Natural killer cell treated with Interleukin-12 subunit alpha and Interleukin-12 subunit beta and Interleukin-15 and Interleukin-18, amount 100 ng/mL, for 72 hours (primary cell): Measurements from ENCODE around the gene MROH8. TPM values are rescaled to one million over a fixed set of nuclear protein-coding genes. Genes with fewer than 3 reads are reported as not detected.

Experiments used
- ATAC-seq, 2 donors: fragments of 150-1000 bp; cut with Tn5 transposase in 1 of 2; sonication (Bioruptor Pico), chemical (Tn5 transposase) in 1 of 2; 2 replicates each; pipeline ENCODE4 v1.10.0; 2021
- DNase-seq: peaks from one replicate; pipeline ENCODE4 v3.0.0; 2022; ENCODE audit warnings: low spot score
- H3K27ac Mint-ChIP-seq, 2 donors: 1 replicate in 1 of 2; 2 replicates in 1 of 2; pipeline ENCODE4 v1.8.0; 2022; ENCODE audit warnings: mixed read lengths in 2 of 2, mild to moderate bottlenecking in 1 of 2, moderate library complexity in 1 of 2
- H3K27me3 Mint-ChIP-seq, 2 donors: 1 replicate in 1 of 2; 2 replicates in 1 of 2; pipeline ENCODE4 v1.8.0; 2022; ENCODE audit warnings: mixed read lengths in 2 of 2
- H3K36me3 Mint-ChIP-seq: one replicate; pipeline ENCODE4 v1.8.0; 2022; ENCODE audit warnings: mixed read lengths
- H3K4me1 Mint-ChIP-seq, 2 donors: 1 replicate in 1 of 2; 2 replicates in 1 of 2; pipeline ENCODE4 v1.8.0; 2022; ENCODE audit warnings: low read depth in 2 of 2, mixed read lengths in 2 of 2, mild to moderate bottlenecking in 1 of 2
- H3K4me3 Mint-ChIP-seq: one replicate; pipeline ENCODE4 v1.8.0; 2022; ENCODE audit warnings: mixed read lengths
- H3K9me3 Mint-ChIP-seq: 2 replicates; pipeline ENCODE4 v1.8.0; 2022; ENCODE audit warnings: mixed read lengths
- total RNA-seq, 2 donors: library from RNA; stranded (reverse); gene quantifications; one replicate each; pipeline ENCODE4 v1.2.3, GENCODE V29; 2022

Gene MROH8
- total RNA-seq, 2 donors from 2014 or later: 0.95 to 2.1 TPM

DNA sequence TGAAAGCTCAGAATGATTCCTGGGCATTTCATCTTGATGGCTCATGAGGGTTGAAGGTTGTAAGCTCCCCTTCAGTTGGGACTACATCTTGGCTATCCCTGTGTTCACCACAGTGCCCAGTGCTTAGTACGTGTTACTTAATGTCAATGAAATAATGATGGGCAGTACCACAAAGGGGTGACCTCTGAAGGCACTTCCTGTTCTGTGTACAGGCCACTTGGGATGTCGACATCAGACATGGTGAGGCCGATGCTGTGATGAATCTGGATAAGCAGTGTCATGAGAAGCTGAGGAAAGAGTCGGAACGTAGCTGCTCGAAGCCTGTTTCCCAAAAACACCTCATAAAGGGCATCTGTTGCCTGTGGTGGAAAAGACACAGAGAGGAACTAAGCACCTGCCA lies 55.9 kb downstream of the MROH8 start:
- H3K27me3 Mint-ChIP-seq: peaks cover 0 to under 1% of the 10 kb centered on the region in 2 donors
- H3K9me3 Mint-ChIP-seq: no peaks in the 10 kb centered on the region
- DNase-seq (no peak), ATAC-seq (peak in 1 of 2 donors; percentile 36)
- H3K36me3 Mint-ChIP-seq: no peaks in the 10 kb centered on the region
- H3K27ac Mint-ChIP-seq: no peak overlapping the region
- H3K4me1 Mint-ChIP-seq: no peaks in the 10 kb centered on the region
- no peak overlapping the region for H3K4me3 Mint-ChIP-seq

DNA sequence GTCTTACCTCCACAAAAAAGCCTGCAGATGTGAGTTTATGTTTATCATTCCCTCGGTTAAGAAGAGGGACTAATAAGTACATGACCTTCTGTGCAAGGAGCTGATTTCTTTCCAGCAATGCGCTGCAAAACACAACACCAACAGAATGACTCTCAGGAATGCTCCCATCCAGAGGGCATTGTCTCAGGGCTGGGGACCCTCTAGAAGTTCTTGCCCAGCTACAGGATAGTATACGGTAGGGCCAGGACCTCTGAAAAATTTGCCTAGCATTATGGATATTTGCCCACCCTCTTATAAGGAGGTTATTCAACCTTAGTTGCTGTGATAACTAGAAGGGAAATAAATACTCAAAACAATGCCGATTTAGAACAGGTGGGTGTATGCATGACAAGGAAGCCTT lies 58.9 kb downstream of the MROH8 start:
- ATAC-seq (no peak), DNase-seq (no peak)
- Mint-ChIP-seq H3K27ac (no peak overlapping the region), H3K4me3 (no peak overlapping the region), H3K9me3 (no peaks in the 10 kb centered on the region), H3K4me1 (no peaks in the 10 kb centered on the region), H3K36me3 (no peaks in the 10 kb centered on the region), H3K27me3 (no peaks in the 10 kb centered on the region)

DNA sequence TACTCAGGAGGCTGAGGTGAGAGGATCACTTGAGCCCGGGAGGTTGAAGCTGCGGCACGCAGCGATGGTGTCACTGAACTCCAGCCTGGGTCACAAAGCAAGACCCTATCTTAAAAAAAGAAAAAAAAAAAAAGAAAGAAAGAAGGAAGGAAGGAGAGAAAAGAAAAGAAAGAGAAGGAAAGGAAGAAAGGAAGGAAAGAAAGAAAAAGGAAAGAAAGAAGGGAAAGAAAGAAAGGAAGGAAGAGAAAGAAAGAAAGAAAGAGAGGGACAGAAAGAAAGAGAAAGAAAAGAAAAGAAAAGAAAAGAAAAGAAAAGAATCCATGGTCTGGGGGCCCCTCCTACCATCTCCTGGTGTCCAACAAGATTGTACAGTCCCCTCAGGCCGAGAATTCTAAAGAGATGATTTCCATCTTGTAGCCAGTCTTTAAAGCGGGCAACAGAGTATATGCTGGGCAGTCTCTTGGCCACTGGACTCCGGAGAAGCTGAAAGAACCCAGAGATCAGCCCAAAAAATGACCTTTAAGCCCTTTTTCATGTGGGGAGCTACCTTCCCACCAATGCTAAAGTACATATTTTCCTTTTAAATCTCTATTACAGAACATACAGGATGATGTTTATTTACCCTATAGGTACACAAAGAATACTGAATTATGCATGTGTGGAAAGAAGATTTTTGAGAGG lies 59.9 kb downstream of the MROH8 start:
- Mint-ChIP-seq H3K4me3 (no peak overlapping the region), H3K36me3 (no peaks in the 10 kb centered on the region), H3K4me1 (no peaks in the 10 kb centered on the region), H3K9me3 (no peaks in the 10 kb centered on the region), H3K27ac (no peak overlapping the region), H3K27me3 (no peaks in the 10 kb centered on the region)
- DNase-seq (no peak), ATAC-seq (no peak)

DNA sequence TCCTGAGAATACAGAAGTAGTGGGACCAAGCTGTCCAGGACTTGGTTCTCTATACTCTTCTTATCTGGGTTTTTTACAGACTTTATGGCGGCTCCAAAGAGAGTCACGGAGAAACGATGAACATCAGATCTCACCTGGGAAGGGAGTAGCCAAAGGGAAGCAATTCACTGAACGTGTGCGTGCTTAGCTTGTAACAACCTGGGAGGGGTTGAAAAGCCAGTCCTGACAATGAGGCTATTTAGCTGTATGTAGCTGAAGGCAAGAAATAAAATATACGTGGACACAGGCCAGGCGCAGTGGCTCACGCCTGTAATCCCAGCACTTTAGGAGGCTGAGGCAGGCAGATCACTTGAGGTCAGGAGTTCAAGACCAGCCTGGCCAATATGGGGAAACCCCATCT lies 65.3 kb downstream of the MROH8 start:
- DNase-seq: no peak
- Mint-ChIP-seq H3K4me3 (no peak overlapping the region), H3K36me3 (no peaks in the 10 kb centered on the region), H3K4me1 (no peaks in the 10 kb centered on the region), H3K27ac (no peak overlapping the region), H3K9me3 (no peaks in the 10 kb centered on the region), H3K27me3 (no peaks in the 10 kb centered on the region)
- no peak for ATAC-seq

DNA sequence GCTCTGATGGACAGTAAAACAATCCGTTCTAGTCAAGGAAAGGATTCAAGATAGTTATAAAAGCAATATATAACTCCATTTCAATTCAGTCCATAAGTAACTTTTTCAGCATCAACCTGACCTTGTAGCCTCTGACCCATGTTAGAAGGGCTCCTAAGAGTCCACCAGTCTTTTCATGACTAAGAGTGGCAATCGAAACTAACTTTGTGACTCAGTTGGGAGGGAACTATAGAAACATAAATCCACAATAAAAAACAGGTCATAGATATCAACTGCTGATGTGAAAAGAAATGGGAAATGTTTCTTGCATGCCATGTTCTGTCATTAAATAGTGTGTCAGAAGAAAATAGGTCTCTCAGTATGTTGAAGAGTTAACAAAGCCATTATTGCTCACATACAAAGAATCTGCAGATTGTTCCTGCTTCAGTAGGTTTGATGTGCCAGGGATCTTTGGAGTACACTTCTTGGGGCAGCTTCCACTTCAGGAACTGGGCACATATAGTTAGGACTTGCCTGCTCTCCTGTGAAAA lies 67.4 kb downstream of the MROH8 start:
- no peaks in the 10 kb centered on the region for H3K27me3 Mint-ChIP-seq
- DNase-seq (no peak), ATAC-seq (no peak)
- H3K9me3 Mint-ChIP-seq: no peaks in the 10 kb centered on the region
- H3K4me3 Mint-ChIP-seq: no peak overlapping the region
- no peaks in the 10 kb centered on the region for H3K4me1 Mint-ChIP-seq
- H3K27ac Mint-ChIP-seq: no peak overlapping the region
- H3K36me3 Mint-ChIP-seq: no peaks in the 10 kb centered on the region

DNA sequence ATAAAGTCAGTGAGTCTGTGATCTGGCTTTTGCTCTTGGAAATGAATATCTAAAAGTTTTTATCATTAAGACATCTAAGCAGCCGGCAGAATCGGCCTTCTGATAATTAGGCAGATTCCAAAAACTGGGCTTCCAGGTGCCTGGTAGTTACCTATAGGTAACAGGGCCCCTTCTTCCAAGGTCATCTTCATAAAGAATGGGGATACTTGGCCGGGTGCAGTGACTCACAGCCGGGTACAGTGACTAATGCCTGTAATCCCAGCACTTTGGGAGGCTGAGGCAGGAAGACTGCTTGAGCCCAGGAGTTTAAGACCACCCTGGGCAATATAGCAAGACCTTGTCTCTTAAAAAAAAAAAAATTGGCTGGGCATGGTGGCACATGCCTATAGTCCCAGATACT lies 70.7 kb downstream of the MROH8 start:
- DNase-seq (no peak), ATAC-seq (no peak)
- Mint-ChIP-seq H3K4me3 (no peak overlapping the region), H3K27me3 (no peaks in the 10 kb centered on the region), H3K9me3 (no peaks in the 10 kb centered on the region), H3K4me1 (no peaks in the 10 kb centered on the region), H3K27ac (no peak overlapping the region), H3K36me3 (no peaks in the 10 kb centered on the region)

DNA sequence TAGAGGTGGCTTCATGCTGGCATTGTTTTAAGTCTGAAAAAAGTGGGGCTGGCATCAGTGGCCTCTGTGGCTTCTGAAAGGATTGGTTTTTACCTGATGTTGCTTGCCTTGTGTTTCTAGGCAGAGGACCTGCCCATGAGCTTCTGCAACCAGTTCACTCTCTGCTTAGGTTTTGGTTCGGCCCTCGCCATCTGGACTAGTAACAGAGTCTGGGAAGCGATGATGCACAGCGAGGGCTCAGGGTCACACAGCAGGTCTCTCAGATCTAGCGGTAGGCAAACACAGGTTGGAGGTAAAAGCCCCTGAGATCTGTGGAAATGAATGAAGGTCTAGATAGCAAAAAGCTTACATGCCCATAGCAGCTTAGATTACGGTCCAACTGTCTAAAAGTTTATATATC lies 76.8 kb downstream of the MROH8 start:
- no peak overlapping the region for H3K27ac Mint-ChIP-seq
- DNase-seq: no peak
- no peaks in the 10 kb centered on the region for H3K36me3 Mint-ChIP-seq
- H3K4me3 Mint-ChIP-seq: no peak overlapping the region
- no peaks in the 10 kb centered on the region for H3K9me3 Mint-ChIP-seq
- H3K27me3 Mint-ChIP-seq: no peaks in the 10 kb centered on the region
- no peaks in the 10 kb centered on the region for H3K4me1 Mint-ChIP-seq
- ATAC-seq: no peak

DNA sequence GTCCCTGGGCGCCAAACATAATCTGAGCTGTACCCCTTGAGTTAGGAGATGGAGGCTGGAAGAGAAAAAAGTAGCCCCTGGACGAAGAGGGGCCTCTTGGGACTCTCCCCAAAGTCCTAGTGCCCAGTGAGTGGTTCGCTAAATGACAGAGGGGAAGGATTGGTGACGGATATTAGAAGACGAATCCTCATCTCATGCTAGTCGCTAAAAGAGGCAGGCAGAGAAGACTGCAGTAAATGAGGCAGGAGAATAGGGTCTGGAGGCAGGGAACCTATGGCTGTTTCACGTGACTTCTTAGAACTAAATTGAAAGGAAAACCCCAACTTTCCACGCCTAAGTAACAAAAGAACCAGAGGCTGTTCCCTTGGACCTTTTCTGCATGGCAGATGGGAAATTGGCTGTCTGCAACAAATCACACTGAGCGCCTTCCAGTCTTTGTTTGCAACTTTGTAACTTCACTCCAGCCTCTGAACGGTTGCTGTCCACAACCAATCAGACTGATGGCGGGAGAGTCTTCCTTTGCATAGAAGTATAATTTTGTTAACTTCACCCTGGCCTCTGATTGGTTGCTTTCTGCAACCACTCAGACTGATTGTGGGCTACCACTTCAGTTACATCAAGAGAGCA lies 82.8 kb downstream of the MROH8 start:
- peak overlapping the region; percentile 99 to 100 for H3K27ac Mint-ChIP-seq
- H3K9me3 Mint-ChIP-seq: no peaks in the 10 kb centered on the region
- no peaks in the 10 kb centered on the region for H3K27me3 Mint-ChIP-seq
- H3K4me3 Mint-ChIP-seq: peak overlapping the region; percentile 100
- ATAC-seq (no peak), DNase-seq (no peak)
- peaks cover 12% of the 10 kb centered on the region for H3K36me3 Mint-ChIP-seq
- peaks cover 22 to 35% of the 10 kb centered on the region in 2 donors for H3K4me1 Mint-ChIP-seq

DNA sequence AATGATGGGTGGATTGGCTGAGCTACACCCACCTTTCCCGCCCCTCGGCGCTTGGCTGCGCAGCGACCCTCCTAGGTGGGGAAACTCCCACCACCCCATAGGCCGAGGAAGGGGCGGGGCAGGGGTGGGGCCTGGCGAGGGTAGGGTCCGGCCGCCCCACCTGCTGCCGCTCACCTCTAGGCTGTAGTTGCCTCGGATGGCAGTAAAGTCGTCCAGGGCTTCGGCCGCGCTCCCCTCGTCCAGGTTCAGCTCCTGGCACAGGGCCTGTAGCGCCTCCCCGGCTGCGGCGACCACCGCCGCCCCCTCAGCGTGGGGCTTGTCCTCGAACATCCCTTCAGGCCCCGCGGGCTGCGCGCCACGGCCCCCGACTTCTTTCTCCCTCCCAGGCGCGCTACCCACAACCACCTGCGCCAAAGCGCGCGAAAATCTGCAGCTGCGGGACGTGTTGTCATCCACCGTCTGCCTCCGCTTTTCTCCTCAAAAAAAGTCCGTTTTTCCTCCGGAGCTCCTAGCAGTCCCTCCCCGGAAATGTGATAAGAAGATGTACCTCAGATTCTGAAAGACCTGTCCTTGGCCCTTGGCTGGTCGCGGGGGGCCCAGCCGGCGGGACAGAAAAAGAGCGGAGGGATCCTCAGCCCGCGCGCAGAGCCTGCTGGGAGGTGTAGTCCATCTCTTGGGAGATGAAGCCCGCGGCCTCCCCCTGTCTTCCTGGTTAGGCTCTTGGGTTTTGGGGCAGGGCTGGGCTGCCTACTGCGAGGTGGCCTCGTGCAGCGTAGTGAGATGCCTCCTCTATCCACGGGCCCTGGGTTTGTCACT lies 83.5 kb downstream of the MROH8 start, which contains the start of gene RBL1:
TSS of gene RBL1 (minus strand) at position 399 of the 816 bp plus-strand sequence. CDS start at position 330, 69 bp downstream.
- no peaks in the 10 kb centered on the region for H3K27me3 Mint-ChIP-seq
- no peaks in the 10 kb centered on the region for H3K9me3 Mint-ChIP-seq
- H3K36me3 Mint-ChIP-seq: peaks cover 12% of the 10 kb centered on the region
- peak within 1 kb of the TSS; percentile 100 for H3K4me3 Mint-ChIP-seq
- peaks cover 22 to 35% of the 10 kb centered on the region in 2 donors for H3K4me1 Mint-ChIP-seq
- H3K27ac Mint-ChIP-seq: peak within 1 kb of the TSS; percentile 99 to 100
- DNase-seq (peak; percentile 87), ATAC-seq (peak; percentile 92 to 93)

DNA sequence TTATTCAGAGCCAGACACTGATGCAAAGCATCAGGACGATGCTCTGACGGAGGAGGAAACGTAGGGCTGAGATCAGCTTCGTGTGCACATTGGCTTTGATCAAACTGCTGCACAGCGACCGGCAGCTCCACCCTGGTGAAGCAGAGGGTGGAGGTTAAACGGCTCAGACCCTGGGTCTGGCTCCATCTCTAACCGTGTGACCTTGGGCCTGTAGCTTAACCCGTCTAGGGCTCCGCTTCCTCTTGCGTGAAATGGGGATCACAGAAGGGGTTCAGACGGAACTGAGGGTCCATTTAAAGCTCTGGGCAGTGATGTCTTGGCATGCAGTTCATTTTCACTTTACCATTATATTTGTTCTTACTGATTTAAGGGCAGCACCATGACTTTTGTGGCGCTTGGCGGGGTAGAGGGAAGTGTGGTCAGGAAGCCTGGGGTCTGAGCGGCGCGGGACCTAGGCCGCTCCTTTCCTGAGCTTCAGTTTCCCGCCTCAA lies 84.2 kb downstream of the MROH8 start:
- Mint-ChIP-seq H3K27ac (peak overlapping the region; percentile 99 to 100), H3K36me3 (peaks cover 12% of the 10 kb centered on the region), H3K4me1 (peaks cover 24 to 35% of the 10 kb centered on the region in 2 donors), H3K4me3 (peak overlapping the region; percentile 100), H3K27me3 (no peaks in the 10 kb centered on the region), H3K9me3 (no peaks in the 10 kb centered on the region)
- DNase-seq (no peak), ATAC-seq (peak in 1 of 2 donors; percentile 58)

DNA sequence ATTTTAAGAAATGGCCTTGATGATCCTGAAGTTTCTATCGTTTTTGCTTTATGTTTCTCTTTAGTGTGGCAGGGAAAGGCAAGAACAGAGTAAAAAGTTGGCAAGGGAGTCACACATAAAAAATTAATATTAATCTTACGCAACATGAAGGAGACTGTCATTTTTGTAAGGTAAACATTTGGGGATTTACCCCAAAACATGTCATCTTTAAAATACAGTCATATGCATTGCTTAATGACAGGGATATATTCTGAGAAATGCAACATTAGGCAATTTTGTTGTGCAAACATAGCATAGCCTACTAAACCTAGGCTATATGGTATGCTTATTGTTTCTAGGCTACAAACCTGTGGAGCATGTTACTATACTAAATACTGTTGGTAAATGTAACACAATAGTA lies 88.9 kb downstream of the MROH8 start:
- Mint-ChIP-seq H3K27ac (peak overlapping the region in 1 of 2 donors; percentile 43), H3K4me1 (peaks cover 23% of the 10 kb centered on the region in 2 donors), H3K4me3 (no peak overlapping the region), H3K36me3 (peaks cover 27% of the 10 kb centered on the region), H3K27me3 (no peaks in the 10 kb centered on the region), H3K9me3 (no peaks in the 10 kb centered on the region)
- no peak for DNase-seq
- ATAC-seq: peak in 1 of 2 donors; percentile 71

DNA sequence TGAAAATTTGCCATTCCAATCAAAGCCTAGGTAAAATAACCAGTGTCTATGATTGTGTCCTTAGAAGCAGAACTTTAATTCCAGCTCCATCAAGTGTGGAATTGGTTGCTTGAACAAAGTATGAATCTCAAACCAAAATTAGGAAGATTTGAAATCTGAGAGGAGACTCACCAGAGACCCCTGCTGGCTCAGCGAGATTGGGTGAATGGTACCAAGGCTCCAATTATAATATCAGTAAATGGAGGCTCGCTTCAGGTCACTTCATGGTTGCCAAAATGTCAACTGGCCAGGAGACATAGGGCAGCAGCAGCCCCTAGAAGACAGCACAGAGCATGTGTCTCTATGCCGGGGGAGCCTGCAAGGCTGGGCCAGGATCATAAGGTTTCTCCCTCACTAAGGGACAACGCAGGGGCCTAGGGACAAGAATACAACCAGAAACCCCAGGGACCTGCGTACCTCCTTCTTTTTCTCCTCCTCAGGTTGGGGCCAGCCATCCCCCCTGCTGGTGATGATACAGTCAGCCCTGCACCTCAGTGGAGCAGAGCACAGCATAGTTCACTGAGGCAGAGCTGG lies 97.5 kb downstream of the MROH8 start:
- DNase-seq: no peak
- H3K4me1 Mint-ChIP-seq: peaks cover 10 to 16% of the 10 kb centered on the region in 2 donors
- no peaks in the 10 kb centered on the region for H3K9me3 Mint-ChIP-seq
- peaks cover 10% of the 10 kb centered on the region for H3K36me3 Mint-ChIP-seq
- no peaks in the 10 kb centered on the region for H3K27me3 Mint-ChIP-seq
- H3K27ac Mint-ChIP-seq: no peak overlapping the region
- no peak for ATAC-seq
- no peak overlapping the region for H3K4me3 Mint-ChIP-seq

DNA sequence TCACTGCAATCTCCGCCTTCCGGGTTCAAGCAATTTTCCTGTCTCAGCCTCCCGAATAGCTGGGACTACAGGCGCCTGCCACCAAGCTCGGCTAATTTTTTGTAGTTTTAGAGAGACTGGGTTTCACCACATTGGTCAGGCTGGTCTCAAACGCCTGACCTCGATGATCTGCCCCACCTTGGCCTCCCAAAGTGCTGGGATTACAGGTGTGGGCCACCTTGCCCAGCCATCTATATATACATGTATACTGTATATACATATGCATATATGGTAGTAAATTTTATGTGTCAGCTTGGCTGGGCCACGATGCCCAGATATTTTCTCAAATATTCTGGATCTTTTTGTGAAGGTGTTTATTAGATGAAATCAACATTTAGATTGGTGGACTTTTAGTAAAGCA lies 102.3 kb downstream of the MROH8 start:
- no peak overlapping the region for H3K4me3 Mint-ChIP-seq
- H3K27me3 Mint-ChIP-seq: no peaks in the 10 kb centered on the region
- H3K4me1 Mint-ChIP-seq: peaks cover 11 to 17% of the 10 kb centered on the region in 2 donors
- no peak overlapping the region for H3K27ac Mint-ChIP-seq
- no peaks in the 10 kb centered on the region for H3K9me3 Mint-ChIP-seq
- peaks cover 6% of the 10 kb centered on the region for H3K36me3 Mint-ChIP-seq
- DNase-seq: no peak
- ATAC-seq: no peak
